ENCODE data around the gene ANKRD33B.
A peak's percentile ranks its signal among the peaks of the same experiment; 100 is the strongest.
"Not testable (repeated sequence)": the region's sequence is repeated elsewhere in the genome, so short reads cannot be mapped to it uniquely, and the experiment has no call there.

ANKRD33B gene

GRCh38 chr5:10623305-10623910, 59.5 kb downstream of the ANKRD33B start:
- TF ChIP-seq Cebpa-rat (IDR thresholded peaks at IDR 0.05), result no peak
- H3K9me3 ChIP-seq, result peaks cover 29% of the 10 kb centered on the region
- H3K27me3 ChIP-seq, result no peaks in the 10 kb centered on the region
- peaks cover 48% of the 10 kb centered on the region for H3K4me1 ChIP-seq
- no peak overlapping the region for H3K4me2 ChIP-seq
- H3K9ac ChIP-seq, result no peak overlapping the region
- peaks cover 70% of the 10 kb centered on the region for H3K36me3 ChIP-seq
- no peak overlapping the region for H3K4me3 ChIP-seq
- peaks cover 64% of the 10 kb centered on the region for H4K20me1 ChIP-seq
- no peak overlapping the region for H3K27ac ChIP-seq

- no peaks in the 10 kb centered on the region for H3K27me3 ChIP-seq
- H3K4me1 ChIP-seq, result peaks cover 56% of the 10 kb centered on the region
- peaks cover 72% of the 10 kb centered on the region for H4K20me1 ChIP-seq
- no peak for TF ChIP-seq Cebpa-rat (IDR thresholded peaks at IDR 0.05)
- H3K36me3 ChIP-seq, result peaks cover 62% of the 10 kb centered on the region
- H3K4me3 ChIP-seq, result no peak overlapping the region
- no peak overlapping the region for H3K27ac ChIP-seq
- H3K9ac ChIP-seq, result no peak overlapping the region
- H3K4me2 ChIP-seq, result no peak overlapping the region
- peaks cover 21% of the 10 kb centered on the region for H3K9me3 ChIP-seq
Observed at GRCh38 chr5:10624206-10624605, 60.3 kb downstream of the ANKRD33B start.

DNA sequence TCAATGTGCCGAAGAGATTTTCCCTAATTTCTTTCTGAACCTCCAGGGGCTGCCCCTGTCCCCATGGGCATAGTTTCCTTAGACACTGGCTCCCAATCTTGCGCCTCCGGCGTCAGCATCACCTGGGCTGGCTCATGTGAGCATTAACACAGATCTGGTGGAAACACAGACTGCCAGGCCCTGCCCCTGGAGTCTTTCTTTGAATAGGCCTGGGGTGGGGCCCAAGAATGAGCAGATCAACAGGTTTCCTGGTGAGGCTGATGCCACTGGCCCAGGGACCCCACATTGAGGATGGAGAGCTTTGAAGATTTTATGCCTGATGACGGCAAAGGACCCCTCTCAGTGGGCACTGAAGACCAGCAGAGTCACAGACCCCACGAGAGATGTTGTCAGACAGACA, 60.8 kb downstream of the ANKRD33B start:
- no peak overlapping the region for H3K27ac ChIP-seq
- no peak for TF ChIP-seq Cebpa-rat (IDR thresholded peaks at IDR 0.05)
- H4K20me1 ChIP-seq, result peaks cover 73% of the 10 kb centered on the region
- peaks cover 57% of the 10 kb centered on the region for H3K36me3 ChIP-seq
- no peak overlapping the region for H3K4me2 ChIP-seq
- no peaks in the 10 kb centered on the region for H3K27me3 ChIP-seq
- no peak overlapping the region for H3K4me3 ChIP-seq
- peaks cover 60% of the 10 kb centered on the region for H3K4me1 ChIP-seq
- peaks cover 17% of the 10 kb centered on the region for H3K9me3 ChIP-seq
- H3K9ac ChIP-seq, result no peak overlapping the region

DNA sequence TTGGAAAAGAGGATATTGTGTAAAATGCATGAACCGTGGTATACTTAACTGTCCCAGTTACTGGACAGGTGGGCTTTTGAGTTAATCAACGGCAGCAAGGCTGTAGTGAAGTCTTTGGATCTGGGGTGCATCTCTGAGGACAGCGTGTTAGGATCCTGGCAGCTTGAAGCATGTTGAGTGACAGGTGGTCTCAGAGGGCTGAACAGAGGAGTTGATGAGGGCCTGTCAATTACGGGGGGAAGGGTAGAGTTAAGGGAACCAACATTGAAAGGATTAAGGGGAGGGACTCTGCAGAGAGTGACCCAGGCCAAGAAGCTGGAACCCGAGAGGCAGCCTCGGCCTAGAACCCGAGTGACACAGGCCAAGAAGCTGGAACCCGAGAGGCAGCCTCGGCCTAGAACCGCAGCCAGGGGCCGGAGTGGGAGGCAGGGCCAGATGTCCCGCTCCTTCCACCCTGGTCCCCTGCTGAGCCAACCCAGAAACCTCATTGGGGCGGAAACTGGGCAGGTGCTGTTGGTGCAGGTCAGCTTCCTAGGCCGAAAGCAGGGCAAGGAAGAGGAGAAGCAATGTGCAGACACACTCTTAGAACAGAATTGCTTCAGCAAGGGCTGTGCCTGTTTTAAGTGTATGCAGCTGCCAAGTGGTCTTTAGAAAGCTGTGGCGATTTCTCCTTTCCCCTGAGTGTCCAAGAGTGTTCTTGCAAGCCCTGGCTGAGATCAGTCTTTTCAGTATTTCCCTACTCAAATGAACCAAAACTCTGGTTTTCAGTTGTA, 62.0 kb downstream of the ANKRD33B start:
- no peak for TF ChIP-seq Cebpa-rat (IDR thresholded peaks at IDR 0.05)
- Histone ChIP-seq H4K20me1 (peaks cover 80% of the 10 kb centered on the region), H3K27me3 (no peaks in the 10 kb centered on the region), H3K9me3 (peaks cover 5% of the 10 kb centered on the region), H3K36me3 (peaks cover 52% of the 10 kb centered on the region), H3K4me2 (peak overlapping the region; percentile 83), H3K27ac (peak overlapping the region; percentile 44; the same call in 1 of the 2 replicates), H3K4me1 (peaks cover 70% of the 10 kb centered on the region), H3K9ac (0 out of 2 replicates have a peak overlapping the region, but pooled peaks have one; percentile 15), H3K4me3 (no peak overlapping the region)

GRCh38 chr5:10626473-10627013, 62.7 kb downstream of the ANKRD33B start:
- Histone ChIP-seq H3K27me3 (no peaks in the 10 kb centered on the region), H3K27ac (0 out of 2 replicates have a peak overlapping the region, but pooled peaks have one; percentile 44), H3K9ac (peak overlapping the region; percentile 52; the same call in 1 of the 2 replicates), H3K4me3 (no peak overlapping the region), H3K36me3 (peaks cover 45% of the 10 kb centered on the region), H3K4me1 (peaks cover 77% of the 10 kb centered on the region), H3K9me3 (no peaks in the 10 kb centered on the region), H4K20me1 (peaks cover 87% of the 10 kb centered on the region), H3K4me2 (peak overlapping the region; percentile 83)
- no peak for TF ChIP-seq Cebpa-rat (IDR thresholded peaks at IDR 0.05)

- peaks cover 83% of the 10 kb centered on the region for H3K4me1 ChIP-seq
Observed at GRCh38 chr5:10627160-10627701, 63.4 kb downstream of the ANKRD33B start.

DNA sequence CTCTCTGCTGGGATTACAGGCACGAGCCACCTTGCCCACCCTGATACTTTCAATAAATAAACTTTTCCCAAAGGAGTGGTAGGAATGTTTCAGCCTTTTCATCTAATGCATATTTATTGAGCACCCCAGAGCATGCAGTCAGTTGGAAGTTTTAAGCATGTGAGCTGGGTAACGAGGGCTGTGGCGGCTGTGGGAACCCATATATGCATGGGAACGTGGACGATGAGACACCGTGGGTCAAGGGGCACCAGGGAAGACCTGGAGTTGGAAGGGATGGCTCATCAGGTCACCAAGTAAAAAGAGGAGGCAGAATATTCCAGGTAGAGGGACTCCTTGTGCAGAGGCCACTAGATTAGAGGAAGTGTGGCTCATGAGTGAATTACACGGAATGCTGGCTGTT, 64.7 kb downstream of the ANKRD33B start:
- Histone ChIP-seq H3K36me3 (peaks cover 27% of the 10 kb centered on the region), H3K27ac (no peak overlapping the region), H3K27me3 (no peaks in the 10 kb centered on the region), H3K4me3 (no peak overlapping the region), H4K20me1 (peaks cover 87% of the 10 kb centered on the region), H3K9me3 (no peaks in the 10 kb centered on the region), H3K4me2 (0 out of 2 replicates have a peak overlapping the region, but pooled peaks have one; percentile 83), H3K4me1 (peaks cover 89% of the 10 kb centered on the region), H3K9ac (no peak overlapping the region)
- no peak for TF ChIP-seq Cebpa-rat (IDR thresholded peaks at IDR 0.05)

More at GRCh38 chr5:10627160-10627701, 63.4 kb downstream of the ANKRD33B start:
- no peaks in the 10 kb centered on the region for H3K9me3 ChIP-seq
- peaks cover 89% of the 10 kb centered on the region for H4K20me1 ChIP-seq
- peak overlapping the region; percentile 83 for H3K4me2 ChIP-seq
- peaks cover 38% of the 10 kb centered on the region for H3K36me3 ChIP-seq
- TF ChIP-seq Cebpa-rat (IDR thresholded peaks at IDR 0.05), result no peak
- H3K27ac ChIP-seq, result peak overlapping the region; percentile 63
- peak overlapping the region; percentile 50 for H3K4me3 ChIP-seq
- no peaks in the 10 kb centered on the region for H3K27me3 ChIP-seq
- peak overlapping the region; percentile 52 for H3K9ac ChIP-seq

- no peak overlapping the region for H3K4me2 ChIP-seq
- H3K27ac ChIP-seq, result no peak overlapping the region
- H4K20me1 ChIP-seq, result peaks cover 90% of the 10 kb centered on the region
- H3K9ac ChIP-seq, result no peak overlapping the region
- peaks cover 95% of the 10 kb centered on the region for H3K4me1 ChIP-seq
- H3K27me3 ChIP-seq, result no peaks in the 10 kb centered on the region
- TF ChIP-seq Cebpa-rat (IDR thresholded peaks at IDR 0.05), result no peak
- H3K4me3 ChIP-seq, result no peak overlapping the region
- H3K36me3 ChIP-seq, result peaks cover 18% of the 10 kb centered on the region
- H3K9me3 ChIP-seq, result no peaks in the 10 kb centered on the region
Observed at GRCh38 chr5:10629682-10630081, 65.8 kb downstream of the ANKRD33B start.

DNA sequence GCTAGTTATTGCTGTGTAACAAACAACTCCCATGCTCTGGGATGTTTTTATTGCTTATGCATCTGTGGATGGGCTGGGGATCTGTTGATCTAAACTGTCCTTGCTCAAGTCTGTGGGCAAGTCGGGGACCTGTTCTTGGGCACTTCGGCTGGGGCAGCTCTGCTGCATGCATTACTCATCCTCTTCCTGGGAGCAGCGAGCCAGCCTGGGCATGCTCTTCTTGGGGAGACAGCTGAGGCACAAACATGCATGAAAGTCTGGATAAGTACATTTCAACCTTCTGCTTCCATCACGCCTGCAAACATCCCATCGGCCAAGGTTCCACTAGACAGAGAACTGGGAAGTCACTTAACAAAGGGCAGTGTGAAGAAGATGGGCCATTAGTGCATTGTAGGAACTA, 66.3 kb downstream of the ANKRD33B start:
- peaks cover 14% of the 10 kb centered on the region; the same call in 1 of the 2 replicates for H3K36me3 ChIP-seq
- H3K27me3 ChIP-seq, result no peaks in the 10 kb centered on the region
- H3K4me3 ChIP-seq, result no peak overlapping the region
- no peaks in the 10 kb centered on the region for H3K9me3 ChIP-seq
- peaks cover 95% of the 10 kb centered on the region for H3K4me1 ChIP-seq
- TF ChIP-seq Cebpa-rat (IDR thresholded peaks at IDR 0.05), result no peak
- no peak overlapping the region for H3K9ac ChIP-seq
- no peak overlapping the region for H3K27ac ChIP-seq
- H3K4me2 ChIP-seq, result no peak overlapping the region
- peaks cover 90% of the 10 kb centered on the region for H4K20me1 ChIP-seq

DNA sequence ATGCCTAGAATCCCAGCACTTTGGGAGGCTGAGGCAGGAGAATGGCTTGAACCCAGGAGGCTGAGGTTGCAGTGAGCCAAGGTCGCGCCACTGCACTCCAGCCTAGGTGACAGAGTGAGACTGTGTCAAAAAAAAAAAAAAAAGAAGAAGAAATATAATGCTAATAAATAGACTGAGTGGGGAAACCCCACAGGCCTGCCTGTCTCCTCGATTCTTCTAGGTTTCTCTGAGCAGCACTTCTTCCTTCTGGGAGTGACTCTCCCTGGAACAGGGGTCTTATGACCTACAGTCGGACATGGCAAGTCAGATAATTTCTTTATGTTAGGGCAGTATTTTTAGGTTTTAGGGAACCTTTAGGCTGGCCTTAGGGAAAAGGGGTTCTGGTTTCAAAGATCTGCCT, 66.9 kb downstream of the ANKRD33B start:
- not testable (repeated sequence) for H3K27me3 ChIP-seq, H3K36me3 ChIP-seq, H3K9me3 ChIP-seq, H3K4me3 ChIP-seq
- H3K4me2 ChIP-seq, result peak overlapping the region; percentile 90
- H3K4me1 ChIP-seq, result peaks cover 95% of the 10 kb centered on the region
- H4K20me1 ChIP-seq, result peaks cover 90% of the 10 kb centered on the region
- H3K9ac ChIP-seq, result peak overlapping the region; percentile 59; the same call in 1 of the 2 replicates
- peak overlapping the region; percentile 69; the same call in 1 of the 2 replicates for H3K27ac ChIP-seq

Data from BLaER1 (cell line).